MM.1S (cell line): ENCODE measurements around the gene PSMB8.

ENCODE experiments used
- DNase-seq: peaks from one replicate; pipeline ENCODE4 v3.0.0-alpha.2; 2015
- H2AFZ ChIP-seq: fragments of 300-600 bp; sonication (generic); 2 replicates; pipeline ENCODE4 v1.6.0; 2016; ENCODE audit warnings: antibody characterized with exemption, low read length
- H3F3A ChIP-seq: fragments of 300-600 bp; sonication (generic); 2 replicates; pipeline ENCODE4 v1.6.1; 2016; ENCODE audit warnings: mild to moderate bottlenecking, antibody characterized with exemption, low read length, moderate library complexity, mixed read lengths; ENCODE audit not compliant: insufficient read depth
- H3K27ac ChIP-seq: fragments of 300-600 bp; sonication (generic); 2 replicates; pipeline ENCODE4 v1.5.1; 2016; ENCODE audit warnings: mild to moderate bottlenecking, low read length
- H3K27me3 ChIP-seq: fragments of 300-600 bp; sonication (generic); replicated peaks from 2 replicates; pipeline ENCODE4 v1.6.0; 2016; ENCODE audit warnings: low read length; ENCODE audit not compliant: insufficient read depth
- H3K36me3 ChIP-seq: fragments of 300-600 bp; sonication (generic); replicated peaks from 2 replicates; pipeline ENCODE4 v1.6.1; 2016; ENCODE audit warnings: mild to moderate bottlenecking, low read length, mixed read lengths; ENCODE audit not compliant: insufficient read depth
- H3K4me1 ChIP-seq: fragments of 300-600 bp; sonication (generic); 2 replicates; pipeline ENCODE4 v1.6.1; 2016; ENCODE audit warnings: low read length, mixed read lengths
- H3K4me2 ChIP-seq: fragments of 300-600 bp; sonication (generic); 2 replicates; pipeline ENCODE4 v1.6.0; 2016; ENCODE audit warnings: low read depth, low read length
- H3K4me3 ChIP-seq: fragments of 300-600 bp; sonication (generic); 2 replicates; pipeline ENCODE4 v1.5.1; 2016; ENCODE audit warnings: low read length, mixed read lengths
- H3K79me2 ChIP-seq: fragments of 300-600 bp; sonication (generic); 2 replicates; pipeline ENCODE4 v1.6.1; 2016; ENCODE audit warnings: mixed run types, low read length, mixed read lengths
- H3K9ac ChIP-seq: fragments of 300-600 bp; sonication (generic); 2 replicates; pipeline ENCODE4 v1.6.1; 2016; ENCODE audit warnings: low read length, mixed read lengths
- H3K9me2 ChIP-seq: fragments of 300-600 bp; sonication (generic); replicated peaks from 2 replicates; pipeline ENCODE4 v1.6.1; 2016; ENCODE audit warnings: mild to moderate bottlenecking, low read length, mixed read lengths; ENCODE audit not compliant: insufficient read depth
- H3K9me3 ChIP-seq: fragments of 300-600 bp; sonication (generic); replicated peaks from 2 replicates; pipeline ENCODE4 v1.6.1; 2016; ENCODE audit warnings: mild to moderate bottlenecking, low read length, mixed read lengths; ENCODE audit not compliant: insufficient read depth
- H4K20me1 ChIP-seq: fragments of 300-600 bp; sonication (generic); 2 replicates; pipeline ENCODE4 v1.6.1; 2016; ENCODE audit warnings: mild to moderate bottlenecking, low read length, moderate library complexity, mixed read lengths; ENCODE audit not compliant: insufficient read depth
- EZH2 ChIP-seq: fragments of 300-600 bp; sonication (generic); optimal IDR thresholded peaks from 2 replicates; pipeline ENCODE3; 2017; ENCODE audit warnings: low read depth, mild to moderate bottlenecking, antibody characterized with exemption, low read length, mixed read lengths
- EZH2phosphoT487 ChIP-seq: fragments of 300-600 bp; sonication (generic); IDR thresholded peaks from 2 replicates; pipeline ENCODE4 v1.6.1; 2018; ENCODE audit warnings: antibody characterized with exemption, low read length
- TF ChIP-seq, protein P1 (sequence below): fragments of 300-600 bp; sonication (generic); IDR thresholded peaks from 2 replicates; pipeline ENCODE4 v1.5.1; 2016; ENCODE audit warnings: antibody characterized with exemption, low read length, mixed read lengths

PSMB8 gene

GRCh38 chr6:32832535-32832934 is 11.3 kb downstream of the PSMB8 start:
- H4K20me1 ChIP-seq: no peaks in the 10 kb centered on the region
- peaks cover 14% of the 10 kb centered on the region for H3K79me2 ChIP-seq
- peaks cover 9% of the 10 kb centered on the region for H3K4me1 ChIP-seq
- DNase-seq: no peak
- no peak overlapping the region for H3K9ac ChIP-seq
- H3K9me3 ChIP-seq: no peaks in the 10 kb centered on the region
- H3F3A ChIP-seq: no peaks in the 10 kb centered on the region
- no peak overlapping the region for H3K4me3 ChIP-seq
- TF ChIP-seq, protein P1, sequence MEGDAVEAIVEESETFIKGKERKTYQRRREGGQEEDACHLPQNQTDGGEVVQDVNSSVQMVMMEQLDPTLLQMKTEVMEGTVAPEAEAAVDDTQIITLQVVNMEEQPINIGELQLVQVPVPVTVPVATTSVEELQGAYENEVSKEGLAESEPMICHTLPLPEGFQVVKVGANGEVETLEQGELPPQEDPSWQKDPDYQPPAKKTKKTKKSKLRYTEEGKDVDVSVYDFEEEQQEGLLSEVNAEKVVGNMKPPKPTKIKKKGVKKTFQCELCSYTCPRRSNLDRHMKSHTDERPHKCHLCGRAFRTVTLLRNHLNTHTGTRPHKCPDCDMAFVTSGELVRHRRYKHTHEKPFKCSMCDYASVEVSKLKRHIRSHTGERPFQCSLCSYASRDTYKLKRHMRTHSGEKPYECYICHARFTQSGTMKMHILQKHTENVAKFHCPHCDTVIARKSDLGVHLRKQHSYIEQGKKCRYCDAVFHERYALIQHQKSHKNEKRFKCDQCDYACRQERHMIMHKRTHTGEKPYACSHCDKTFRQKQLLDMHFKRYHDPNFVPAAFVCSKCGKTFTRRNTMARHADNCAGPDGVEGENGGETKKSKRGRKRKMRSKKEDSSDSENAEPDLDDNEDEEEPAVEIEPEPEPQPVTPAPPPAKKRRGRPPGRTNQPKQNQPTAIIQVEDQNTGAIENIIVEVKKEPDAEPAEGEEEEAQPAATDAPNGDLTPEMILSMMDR: no peak
- TF ChIP-seq EZH2 (no peak), EZH2phosphoT487 (no peak)
- no peaks in the 10 kb centered on the region for H3K27me3 ChIP-seq
- peaks cover 7% of the 10 kb centered on the region for H3K36me3 ChIP-seq
- no peak overlapping the region for H3K4me2 ChIP-seq
- no peaks in the 10 kb centered on the region for H3K9me2 ChIP-seq
- no peak overlapping the region for H2AFZ ChIP-seq
- no peak overlapping the region for H3K27ac ChIP-seq

DNA sequence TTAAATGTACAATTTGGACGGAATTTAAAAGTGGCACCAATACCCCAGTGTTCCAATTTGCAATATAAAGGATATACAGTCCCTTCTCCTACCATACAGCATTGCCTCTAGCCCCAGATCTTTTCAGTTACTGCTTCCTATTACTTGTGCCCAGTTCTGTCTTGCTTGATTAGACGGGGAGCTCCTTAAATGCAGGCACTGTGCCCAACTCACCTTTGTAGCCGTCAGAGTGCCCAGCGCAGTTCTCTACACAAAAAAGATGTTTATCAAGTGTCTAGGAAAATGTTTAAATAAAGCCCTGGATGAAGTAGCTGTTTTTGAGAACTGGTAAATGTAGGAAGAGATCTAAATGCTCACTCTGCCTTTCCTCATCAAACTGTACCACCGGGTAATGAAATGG is 12.9 kb downstream of the PSMB8 start:
- Histone ChIP-seq H2AFZ (no peak overlapping the region), H4K20me1 (no peaks in the 10 kb centered on the region), H3K4me2 (no peak overlapping the region), H3F3A (no peaks in the 10 kb centered on the region), H3K36me3 (peaks cover 7% of the 10 kb centered on the region), H3K4me3 (no peak overlapping the region), H3K27ac (no peak overlapping the region), H3K4me1 (no peaks in the 10 kb centered on the region), H3K79me2 (0 out of 2 replicates have a peak, but pooled peaks cover 4% of the 10 kb centered on the region), H3K9me2 (no peaks in the 10 kb centered on the region), H3K9me3 (no peaks in the 10 kb centered on the region), H3K9ac (no peak overlapping the region), H3K27me3 (no peaks in the 10 kb centered on the region)
- DNase-seq: no peak
- TF ChIP-seq EZH2: no peak
- TF ChIP-seq, protein P1: no peak
- TF ChIP-seq EZH2phosphoT487: no peak

GRCh38 chr6:32830017-32830416 is 13.8 kb downstream of the PSMB8 start:
- no peaks in the 10 kb centered on the region for H3F3A ChIP-seq
- H3K79me2 ChIP-seq: 0 out of 2 replicates have a peak, but pooled peaks cover 4% of the 10 kb centered on the region
- peaks cover 7% of the 10 kb centered on the region for H3K36me3 ChIP-seq
- no peaks in the 10 kb centered on the region for H3K27me3 ChIP-seq
- H3K4me2 ChIP-seq: no peak overlapping the region
- no peak overlapping the region for H3K9ac ChIP-seq
- TF ChIP-seq EZH2phosphoT487 (no peak), EZH2 (no peak)
- TF ChIP-seq, protein P1: no peak
- DNase-seq: no peak
- H4K20me1 ChIP-seq: no peaks in the 10 kb centered on the region
- no peaks in the 10 kb centered on the region for H3K9me3 ChIP-seq
- H3K9me2 ChIP-seq: no peaks in the 10 kb centered on the region
- no peaks in the 10 kb centered on the region for H3K4me1 ChIP-seq
- no peak overlapping the region for H3K4me3 ChIP-seq
- H3K27ac ChIP-seq: no peak overlapping the region
- H2AFZ ChIP-seq: no peak overlapping the region
